Measurements from ENCODE around the gene C3. TPM values are rescaled to one million over a fixed set of nuclear protein-coding genes. Genes with fewer than 3 reads are reported as not detected.

Gene C3
- total and polyA plus RNA-seq, 2 of the 13 experiments (the other 11 are each of a cell fraction or from before 2014, with no cell fraction given), result 1,455 to 6,272 TPM

DNA sequence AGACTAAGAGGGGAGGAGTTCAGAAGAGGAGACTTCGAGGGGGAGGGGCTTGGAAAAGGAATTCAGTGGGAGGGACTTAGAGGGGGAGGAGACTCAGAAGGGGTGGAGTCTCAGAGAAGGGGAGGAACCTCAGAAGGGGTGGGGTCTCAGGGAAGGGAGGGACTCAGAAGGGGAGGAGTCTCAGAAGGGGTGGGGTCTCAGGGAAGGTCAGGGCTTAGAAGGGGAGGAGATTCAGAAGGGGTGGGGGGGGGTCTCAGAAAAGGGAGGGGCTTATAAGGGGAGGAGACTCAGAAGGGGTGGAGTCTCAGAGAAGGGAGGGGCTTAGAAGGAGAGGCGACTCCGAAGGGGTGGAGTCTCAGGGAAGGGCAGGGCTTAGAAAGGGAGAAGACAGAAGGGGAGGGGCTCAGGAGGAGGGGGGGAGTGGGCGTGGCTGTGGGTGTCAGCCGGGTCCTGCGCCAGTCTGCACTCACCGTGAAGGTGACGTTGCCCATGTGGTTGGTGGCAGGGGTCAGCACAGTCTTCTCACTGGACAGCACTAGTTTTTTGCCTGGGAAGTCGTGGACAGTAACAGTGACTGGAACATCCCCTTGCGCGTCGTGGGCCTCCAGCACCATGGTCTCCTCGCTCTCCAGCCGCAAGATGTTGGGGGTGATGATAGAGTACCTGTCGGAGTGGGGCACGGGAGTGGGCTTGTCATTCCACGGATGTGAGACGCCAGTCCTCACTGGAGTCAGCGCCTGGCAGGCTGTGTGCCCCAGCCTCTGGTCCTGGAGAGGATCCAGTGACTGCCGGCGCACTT, 1.5 kb downstream of the C3 start (continued):
- TF ChIP-seq, protein P1, sequence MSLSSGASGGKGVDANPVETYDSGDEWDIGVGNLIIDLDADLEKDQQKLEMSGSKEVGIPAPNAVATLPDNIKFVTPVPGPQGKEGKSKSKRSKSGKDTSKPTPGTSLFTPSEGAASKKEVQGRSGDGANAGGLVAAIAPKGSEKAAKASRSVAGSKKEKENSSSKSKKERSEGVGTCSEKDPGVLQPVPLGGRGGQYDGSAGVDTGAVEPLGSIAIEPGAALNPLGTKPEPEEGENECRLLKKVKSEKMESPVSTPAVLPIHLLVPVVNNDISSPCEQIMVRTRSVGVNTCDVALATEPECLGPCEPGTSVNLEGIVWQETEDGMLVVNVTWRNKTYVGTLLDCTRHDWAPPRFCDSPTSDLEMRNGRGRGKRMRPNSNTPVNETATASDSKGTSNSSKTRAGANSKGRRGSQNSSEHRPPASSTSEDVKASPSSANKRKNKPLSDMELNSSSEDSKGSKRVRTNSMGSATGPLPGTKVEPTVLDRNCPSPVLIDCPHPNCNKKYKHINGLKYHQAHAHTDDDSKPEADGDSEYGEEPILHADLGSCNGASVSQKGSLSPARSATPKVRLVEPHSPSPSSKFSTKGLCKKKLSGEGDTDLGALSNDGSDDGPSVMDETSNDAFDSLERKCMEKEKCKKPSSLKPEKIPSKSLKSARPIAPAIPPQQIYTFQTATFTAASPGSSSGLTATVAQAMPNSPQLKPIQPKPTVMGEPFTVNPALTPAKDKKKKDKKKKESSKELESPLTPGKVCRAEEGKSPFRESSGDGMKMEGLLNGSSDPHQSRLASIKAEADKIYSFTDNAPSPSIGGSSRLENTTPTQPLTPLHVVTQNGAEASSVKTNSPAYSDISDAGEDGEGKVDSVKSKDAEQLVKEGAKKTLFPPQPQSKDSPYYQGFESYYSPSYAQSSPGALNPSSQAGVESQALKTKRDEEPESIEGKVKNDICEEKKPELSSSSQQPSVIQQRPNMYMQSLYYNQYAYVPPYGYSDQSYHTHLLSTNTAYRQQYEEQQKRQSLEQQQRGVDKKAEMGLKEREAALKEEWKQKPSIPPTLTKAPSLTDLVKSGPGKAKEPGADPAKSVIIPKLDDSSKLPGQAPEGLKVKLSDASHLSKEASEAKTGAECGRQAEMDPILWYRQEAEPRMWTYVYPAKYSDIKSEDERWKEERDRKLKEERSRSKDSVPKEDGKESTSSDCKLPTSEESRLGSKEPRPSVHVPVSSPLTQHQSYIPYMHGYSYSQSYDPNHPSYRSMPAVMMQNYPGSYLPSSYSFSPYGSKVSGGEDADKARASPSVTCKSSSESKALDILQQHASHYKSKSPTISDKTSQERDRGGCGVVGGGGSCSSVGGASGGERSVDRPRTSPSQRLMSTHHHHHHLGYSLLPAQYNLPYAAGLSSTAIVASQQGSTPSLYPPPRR (CRISPR knock-in tag; IDR thresholded peaks at IDR 0.05; ENCODE audit: borderline replicate concordance), result no peak
- TF ChIP-seq ZNF570 (CRISPR knock-in tag; IDR thresholded peaks at IDR 0.05; ENCODE audit: borderline replicate concordance) (no peak), RNF2 (conservative IDR thresholded peaks at IDR 0.05; ENCODE audit: low read depth) (no peak), ZFP41 (CRISPR knock-in tag; IDR thresholded peaks at IDR 0.05; ENCODE audit: borderline replicate concordance) (no peak), KDM3A (CRISPR knock-in tag; IDR thresholded peaks at IDR 0.05; ENCODE audit: low read depth) (no peak), ZNF383 (CRISPR knock-in tag; IDR thresholded peaks at IDR 0.05; ENCODE audit: borderline replicate concordance) (no peak), STAG1 (CRISPR knock-in tag; IDR thresholded peaks at IDR 0.05) (no peak; the same call in 1 of the 2 replicates), ZNF761 (CRISPR knock-in tag; conservative IDR thresholded peaks at IDR 0.05) (no peak), PRDM4 (CRISPR knock-in tag; IDR thresholded peaks at IDR 0.05; ENCODE audit: borderline replicate concordance) (no peak), TBX3 (IDR thresholded peaks at IDR 0.05; ENCODE audit: borderline replicate concordance) (no peak), ZMAT3 (CRISPR knock-in tag; conservative IDR thresholded peaks at IDR 0.05) (0 out of 2 replicates have a peak, but pooled peaks have one; percentile 55), ZFP62 (CRISPR knock-in tag; IDR thresholded peaks at IDR 0.05) (no peak), HOXA7 (CRISPR knock-in tag; IDR thresholded peaks at IDR 0.05) (no peak), ZBTB1 (CRISPR knock-in tag; IDR thresholded peaks at IDR 0.05; ENCODE audit: borderline replicate concordance) (no peak), KLF9 (CRISPR knock-in tag; IDR thresholded peaks at IDR 0.05; ENCODE audit: low read depth) (peak; percentile 61; the same call in 1 of the 2 replicates)
- TF ChIP-seq, protein P2, sequence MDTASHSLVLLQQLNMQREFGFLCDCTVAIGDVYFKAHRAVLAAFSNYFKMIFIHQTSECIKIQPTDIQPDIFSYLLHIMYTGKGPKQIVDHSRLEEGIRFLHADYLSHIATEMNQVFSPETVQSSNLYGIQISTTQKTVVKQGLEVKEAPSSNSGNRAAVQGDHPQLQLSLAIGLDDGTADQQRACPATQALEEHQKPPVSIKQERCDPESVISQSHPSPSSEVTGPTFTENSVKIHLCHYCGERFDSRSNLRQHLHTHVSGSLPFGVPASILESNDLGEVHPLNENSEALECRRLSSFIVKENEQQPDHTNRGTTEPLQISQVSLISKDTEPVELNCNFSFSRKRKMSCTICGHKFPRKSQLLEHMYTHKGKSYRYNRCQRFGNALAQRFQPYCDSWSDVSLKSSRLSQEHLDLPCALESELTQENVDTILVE (CRISPR knock-in tag; IDR thresholded peaks at IDR 0.05), result no peak
- TF ChIP-seq, protein P3, sequence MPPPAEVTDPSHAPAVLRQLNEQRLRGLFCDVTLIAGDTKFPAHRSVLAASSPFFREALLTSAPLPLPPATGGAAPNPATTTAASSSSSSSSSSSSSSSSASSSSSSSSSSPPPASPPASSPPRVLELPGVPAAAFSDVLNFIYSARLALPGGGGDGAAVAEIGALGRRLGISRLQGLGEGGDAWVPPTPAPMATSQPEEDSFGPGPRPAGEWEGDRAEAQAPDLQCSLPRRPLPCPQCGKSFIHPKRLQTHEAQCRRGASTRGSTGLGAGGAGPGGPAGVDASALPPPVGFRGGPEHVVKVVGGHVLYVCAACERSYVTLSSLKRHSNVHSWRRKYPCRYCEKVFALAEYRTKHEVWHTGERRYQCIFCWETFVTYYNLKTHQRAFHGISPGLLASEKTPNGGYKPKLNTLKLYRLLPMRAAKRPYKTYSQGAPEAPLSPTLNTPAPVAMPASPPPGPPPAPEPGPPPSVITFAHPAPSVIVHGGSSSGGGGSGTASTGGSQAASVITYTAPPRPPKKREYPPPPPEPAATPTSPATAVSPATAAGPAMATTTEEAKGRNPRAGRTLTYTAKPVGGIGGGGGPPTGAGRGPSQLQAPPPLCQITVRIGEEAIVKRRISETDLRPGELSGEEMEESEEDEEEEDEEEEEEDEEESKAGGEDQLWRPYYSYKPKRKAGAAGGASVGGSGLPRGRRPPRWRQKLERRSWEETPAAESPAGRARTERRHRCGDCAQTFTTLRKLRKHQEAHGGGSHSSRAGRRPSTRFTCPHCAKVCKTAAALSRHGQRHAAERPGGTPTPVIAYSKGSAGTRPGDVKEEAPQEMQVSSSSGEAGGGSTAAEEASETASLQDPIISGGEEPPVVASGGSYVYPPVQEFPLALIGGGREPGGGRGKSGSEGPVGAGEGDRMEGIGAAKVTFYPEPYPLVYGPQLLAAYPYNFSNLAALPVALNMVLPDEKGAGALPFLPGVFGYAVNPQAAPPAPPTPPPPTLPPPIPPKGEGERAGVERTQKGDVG (CRISPR knock-in tag; IDR thresholded peaks at IDR 0.05; ENCODE audit: borderline replicate concordance), result no peak
